NT2/D1 (cell line): ENCODE data around the gene HSF5.

Experiments
- DNase-seq: peaks from one replicate; pipeline ENCODE4 v3.0.0-alpha.2; 2011; ENCODE audit warnings: low read depth, low spot score
- H3K27me3 ChIP-seq: 2 replicates; pipeline ENCODE4 v1.6.0; 2011; ENCODE audit warnings: mild to moderate bottlenecking; ENCODE audit not compliant: insufficient read length, insufficient read depth
- H3K36me3 ChIP-seq: 2 replicates; pipeline ENCODE4 v1.6.1; 2011; ENCODE audit warnings: mild to moderate bottlenecking, low read length, mixed read lengths; ENCODE audit not compliant: insufficient read depth, insufficient read length
- H3K4me1 ChIP-seq: 2 replicates; pipeline ENCODE4 v1.5.1; 2011; ENCODE audit not compliant: insufficient read depth, insufficient read length
- H3K4me3 ChIP-seq: 2 replicates; pipeline ENCODE4 v1.5.1; 2011; ENCODE audit warnings: low read depth; ENCODE audit not compliant: insufficient read length
- H3K9ac ChIP-seq: 2 replicates; pipeline ENCODE4 v1.6.0; 2011; ENCODE audit warnings: low read depth; ENCODE audit not compliant: insufficient read length
- H3K9me3 ChIP-seq: 2 replicates; pipeline ENCODE4 v1.5.1; 2011; ENCODE audit warnings: mild to moderate bottlenecking, low read length; ENCODE audit not compliant: insufficient read depth
- SUZ12 ChIP-seq: IDR thresholded peaks from 2 replicates; pipeline ENCODE4 v1.6.1; 2011; ENCODE audit not compliant: insufficient read length, insufficient read depth; ENCODE audit errors: extremely low read depth
- YY1 ChIP-seq: IDR thresholded peaks from 2 replicates; pipeline ENCODE4 v1.6.1; 2011; ENCODE audit not compliant: insufficient read length, insufficient read depth
- ZNF274 ChIP-seq: IDR thresholded peaks from 2 replicates; pipeline ENCODE4 v1.6.1; 2011; ENCODE audit warnings: mild to moderate bottlenecking, low read depth, low read length

HSF5 gene

DNA sequence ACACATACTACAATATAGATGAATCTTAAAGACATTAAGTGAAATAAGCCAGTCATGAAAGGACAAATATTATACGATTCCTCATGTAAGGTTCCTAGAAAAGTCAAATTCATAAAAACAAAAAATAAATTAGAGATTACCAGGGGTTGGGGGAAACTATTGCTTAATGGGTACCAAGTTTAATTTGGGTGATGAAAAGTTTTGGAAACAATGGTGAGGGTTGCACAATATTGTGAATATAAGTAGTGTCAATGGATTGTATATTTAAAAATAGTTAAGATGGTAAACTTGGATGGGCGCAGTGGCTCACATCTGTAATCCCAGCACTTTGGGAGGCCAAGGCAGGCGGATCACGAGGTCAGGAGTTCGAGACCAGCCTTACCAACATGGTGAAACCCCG lies 17.9 kb downstream of the HSF5 start:
- TF ChIP-seq SUZ12 (no peak), YY1 (no peak)

DNA sequence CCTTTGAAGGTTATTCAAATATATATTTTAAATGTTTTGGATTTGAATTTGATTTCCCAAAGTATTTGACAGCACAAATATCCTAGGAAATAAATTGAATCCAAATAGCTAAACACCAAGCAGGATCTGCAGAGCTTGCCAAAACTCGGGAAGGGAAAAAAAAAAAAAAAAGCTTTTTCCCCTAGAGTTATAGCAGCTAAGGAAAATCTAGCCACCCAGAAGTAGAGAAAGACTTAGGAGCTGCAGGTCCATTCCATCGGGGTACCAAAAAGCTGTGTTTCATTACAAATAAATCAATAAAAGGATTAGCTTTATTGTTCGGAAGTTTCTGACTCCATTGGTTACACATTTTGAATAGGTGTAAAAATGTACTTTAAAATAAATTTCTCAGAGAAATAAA lies 19.3 kb downstream of the HSF5 start:
- no peaks in the 10 kb centered on the region for H3K9me3 ChIP-seq
- H3K27me3 ChIP-seq = no peaks in the 10 kb centered on the region
- H3K36me3 ChIP-seq = no peaks in the 10 kb centered on the region
- TF ChIP-seq SUZ12 (no peak), ZNF274 (no peak), YY1 (no peak)
- no peaks in the 10 kb centered on the region for H3K4me1 ChIP-seq
- DNase-seq = no peak
- H3K4me3 ChIP-seq = no peak overlapping the region
- no peak overlapping the region for H3K9ac ChIP-seq

More for the DNA sequence above, 17.9 kb downstream of the HSF5 start:
- Histone ChIP-seq H3K4me3 (no peak overlapping the region), H3K9ac (no peak overlapping the region), H3K27me3 (no peaks in the 10 kb centered on the region), H3K36me3 (no peaks in the 10 kb centered on the region), H3K9me3 (no peaks in the 10 kb centered on the region), H3K4me1 (no peaks in the 10 kb centered on the region)
- DNase-seq = no peak

DNA sequence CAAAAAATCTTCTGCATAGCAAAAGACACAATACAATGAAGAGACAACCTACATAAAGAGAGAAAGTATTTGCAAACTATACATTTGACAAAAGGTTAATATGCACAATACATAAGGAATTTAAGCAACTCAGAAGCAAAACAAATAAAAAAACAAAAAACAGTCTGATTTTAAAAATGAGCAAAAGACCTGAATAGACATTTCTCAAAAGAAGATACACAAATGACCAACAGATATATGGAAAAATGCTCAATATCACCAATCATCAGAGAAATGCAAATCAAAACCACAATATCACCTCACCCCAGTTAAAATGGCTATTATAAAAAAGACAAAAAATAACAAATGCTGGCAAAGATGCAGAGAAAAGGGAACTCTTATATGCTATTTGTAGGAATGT lies 32.7 kb downstream of the HSF5 start:
- Histone ChIP-seq H3K9me3 (no peaks in the 10 kb centered on the region), H3K27me3 (no peaks in the 10 kb centered on the region), H3K4me1 (no peaks in the 10 kb centered on the region), H3K4me3 (no peak overlapping the region), H3K9ac (no peak overlapping the region), H3K36me3 (no peaks in the 10 kb centered on the region)
- no peak for DNase-seq
- TF ChIP-seq YY1 (no peak), ZNF274 (no peak), SUZ12 (no peak)

- Histone ChIP-seq H3K27me3 (no peaks in the 10 kb centered on the region), H3K9me3 (no peaks in the 10 kb centered on the region), H3K9ac (no peak overlapping the region), H3K4me3 (no peak overlapping the region), H3K36me3 (no peaks in the 10 kb centered on the region), H3K4me1 (no peaks in the 10 kb centered on the region)
- no peak for DNase-seq
- TF ChIP-seq ZNF274 = no peak
- TF ChIP-seq SUZ12 = no peak
- TF ChIP-seq YY1 = no peak
Measured at GRCh38 chr17:58452738-58453137, 35.5 kb downstream of the HSF5 start.

GRCh38 chr17:58447039-58447975 lies 40.9 kb downstream of the HSF5 start:
- Histone ChIP-seq H3K9ac (no peak overlapping the region), H3K9me3 (no peaks in the 10 kb centered on the region), H3K27me3 (no peaks in the 10 kb centered on the region), H3K4me3 (no peak overlapping the region), H3K4me1 (peaks cover 8% of the 10 kb centered on the region), H3K36me3 (no peaks in the 10 kb centered on the region)
- peak; percentile 89 for DNase-seq
- TF ChIP-seq YY1 (no peak), SUZ12 (no peak), ZNF274 (no peak)

DNA sequence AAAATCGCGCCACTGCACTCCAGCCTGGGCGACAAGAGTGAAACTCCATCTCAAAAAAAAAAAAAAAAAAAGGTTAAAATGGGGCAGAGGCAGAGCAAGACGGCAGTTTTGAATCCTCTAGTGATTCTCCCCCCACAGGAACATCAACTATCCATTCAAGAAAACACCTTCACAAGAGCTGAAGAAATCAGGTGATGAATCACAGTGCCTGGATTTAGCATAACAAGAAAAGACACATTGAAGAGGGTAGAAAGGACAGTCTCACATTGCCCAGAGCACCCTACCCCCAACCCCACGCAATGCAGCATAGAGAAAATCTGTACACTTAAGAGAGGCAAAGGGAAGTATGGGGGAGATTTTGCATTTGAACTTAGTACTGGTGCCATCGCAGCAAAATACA lies 42.1 kb downstream of the HSF5 start:
- peak; percentile 25 for DNase-seq
- no peaks in the 10 kb centered on the region for H3K36me3 ChIP-seq
- no peak overlapping the region for H3K4me3 ChIP-seq
- TF ChIP-seq ZNF274 (no peak), YY1 (no peak), SUZ12 (no peak)
- peaks cover 8% of the 10 kb centered on the region for H3K4me1 ChIP-seq
- peak overlapping the region; percentile 62 for H3K9ac ChIP-seq
- H3K9me3 ChIP-seq = no peaks in the 10 kb centered on the region
- no peaks in the 10 kb centered on the region for H3K27me3 ChIP-seq

DNA sequence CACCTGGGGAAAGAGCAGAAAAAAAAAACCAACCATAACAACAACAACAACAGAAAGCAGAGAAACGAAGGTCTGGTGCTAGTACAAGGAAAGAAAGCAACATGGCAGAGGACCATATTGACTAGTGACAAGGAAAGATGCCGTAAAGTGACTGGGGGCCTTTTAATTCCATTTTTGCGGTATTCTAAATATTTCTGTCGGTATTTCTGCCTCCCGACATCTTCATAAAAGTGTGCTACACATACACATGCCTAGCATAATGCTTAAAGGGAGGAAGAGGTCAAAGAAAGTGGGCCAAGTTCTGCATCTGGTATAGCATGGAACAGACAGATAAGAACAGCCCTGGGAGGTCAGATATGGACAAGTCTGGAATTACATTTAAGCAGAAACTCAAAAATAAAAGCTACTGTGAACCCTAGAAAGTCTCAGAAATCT lies 51.4 kb downstream of the HSF5 start:
- no peaks in the 10 kb centered on the region for H3K9me3 ChIP-seq
- H3K4me1 ChIP-seq = no peaks in the 10 kb centered on the region
- no peak for TF ChIP-seq YY1
- TF ChIP-seq ZNF274 = no peak
- TF ChIP-seq SUZ12 = no peak
- H3K4me3 ChIP-seq = no peak overlapping the region
- no peaks in the 10 kb centered on the region for H3K27me3 ChIP-seq
- DNase-seq = no peak
- no peak overlapping the region for H3K9ac ChIP-seq
- no peaks in the 10 kb centered on the region for H3K36me3 ChIP-seq
